COLO668 (cell line): ENCODE measurements around the gene WDR5B.
"Not testable (repeated sequence)": the region's sequence is repeated elsewhere in the genome, so short reads cannot be mapped to it uniquely, and the experiment has no call there.

Experiments used
- DNase-seq: peaks from one replicate; lab custom pipeline; 2025; ENCODE audit not compliant: unreplicated experiment; lab: John Stamatoyannopoulos, UW

The WDR5B gene

DNA sequence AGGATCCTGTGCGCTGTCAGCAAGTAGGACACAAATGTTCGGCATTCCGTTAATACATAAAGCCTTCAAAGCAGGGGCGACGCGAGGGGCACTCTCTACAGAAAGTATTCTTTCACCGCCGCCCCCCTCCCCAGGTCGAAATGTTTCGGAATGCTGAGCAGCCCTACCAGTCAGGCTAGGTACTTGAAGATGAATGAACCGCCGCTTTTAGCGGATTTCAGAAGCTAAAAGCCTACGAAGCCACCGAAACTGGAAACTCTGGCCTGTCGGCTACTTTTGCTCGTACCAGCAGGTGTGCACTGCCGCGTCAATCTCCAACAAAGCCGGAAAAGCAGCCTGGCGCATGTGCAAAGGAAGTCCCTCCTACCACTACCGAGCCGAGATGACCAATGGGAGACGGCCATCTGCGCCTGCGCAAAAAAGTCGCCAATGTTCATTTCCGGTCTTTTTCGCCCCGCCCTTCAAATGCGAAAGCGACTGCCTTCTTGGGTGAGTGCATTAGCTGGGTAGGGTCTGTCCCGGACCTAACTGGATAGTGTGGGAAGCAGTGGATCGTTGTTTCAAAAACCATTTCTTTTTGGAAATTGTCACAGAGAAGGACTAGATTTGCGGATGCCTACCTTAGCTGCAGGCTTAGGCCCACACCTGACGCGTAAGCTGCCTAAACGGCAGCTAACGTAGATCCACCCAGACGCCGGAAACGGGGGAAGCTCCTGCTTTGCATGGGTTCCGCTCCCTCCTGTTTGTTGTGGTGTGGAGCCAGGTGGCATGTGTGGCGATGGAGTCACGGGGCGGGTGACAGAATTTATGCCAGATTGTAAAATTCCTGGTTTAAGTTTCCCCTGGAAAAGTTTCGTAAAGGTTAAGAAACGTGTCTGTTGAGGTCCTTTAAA, at the start of gene WDR5B:
WDR5B (minus strand) TSS at position 301 of the 893 bp plus-strand sequence. CDS start 534 bp downstream, outside the sequence.
- DNase-seq: no peak

DNA sequence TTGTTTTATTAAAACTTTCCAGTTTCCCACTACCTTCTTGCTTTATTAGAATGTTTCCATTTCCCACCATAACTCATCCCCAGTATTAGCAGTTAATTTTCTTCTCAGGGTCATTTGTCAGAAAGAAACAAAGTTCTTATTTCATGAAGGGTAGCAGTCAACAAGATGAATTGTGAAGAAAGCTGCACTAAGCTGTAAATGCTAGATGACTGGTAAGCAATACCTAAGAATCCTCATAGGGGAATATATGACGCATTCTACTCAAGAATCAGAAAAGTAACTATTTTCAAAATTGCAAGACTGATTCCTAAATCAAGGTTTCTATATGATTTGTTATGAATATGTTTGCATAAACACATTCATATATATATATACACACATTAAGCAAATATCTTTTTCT, 48.8 kb upstream of the WDR5B start:
- no peak for DNase-seq

GRCh38 chr3:122462406-122462805, 46.5 kb upstream of the WDR5B start:
- no peak for DNase-seq

DNA sequence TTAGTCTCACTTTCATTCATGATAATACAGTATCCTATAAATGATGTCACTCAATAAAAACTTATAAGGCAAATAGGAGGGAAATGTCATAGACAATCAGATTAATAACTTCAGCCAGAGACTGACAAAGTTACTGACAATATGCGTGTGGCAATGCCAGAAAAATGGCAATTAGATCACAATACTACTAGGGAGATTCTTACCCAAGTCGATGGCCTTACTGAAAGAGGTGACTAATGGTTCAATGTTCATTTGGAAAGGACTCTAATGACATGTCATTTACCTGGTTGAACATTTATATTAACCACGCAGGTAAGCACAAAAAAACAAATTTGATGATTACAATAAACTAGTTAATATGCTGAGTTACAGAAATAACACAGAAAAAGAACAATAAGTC, 45.9 kb upstream of the WDR5B start:
- no peak for DNase-seq

DNA sequence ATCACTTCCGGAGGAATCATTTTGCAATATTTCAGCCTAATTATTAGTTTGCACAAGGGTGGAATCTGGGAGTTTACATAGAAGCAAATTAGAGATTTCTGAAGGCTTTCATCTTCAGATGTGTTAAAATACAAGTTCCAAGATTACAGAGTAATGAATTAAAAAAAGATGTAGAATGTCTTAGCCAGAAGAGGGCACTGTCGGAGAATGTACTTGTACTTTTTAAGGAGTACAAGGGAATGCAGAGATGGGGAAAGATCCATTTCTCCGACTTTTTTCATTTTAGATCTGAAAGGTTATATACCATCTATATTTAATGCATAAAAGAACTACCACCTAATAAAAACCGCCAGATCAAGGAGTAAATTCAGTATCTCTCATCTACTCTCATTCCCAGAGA, 43.1 kb upstream of the WDR5B start:
- no peak for DNase-seq

DNA sequence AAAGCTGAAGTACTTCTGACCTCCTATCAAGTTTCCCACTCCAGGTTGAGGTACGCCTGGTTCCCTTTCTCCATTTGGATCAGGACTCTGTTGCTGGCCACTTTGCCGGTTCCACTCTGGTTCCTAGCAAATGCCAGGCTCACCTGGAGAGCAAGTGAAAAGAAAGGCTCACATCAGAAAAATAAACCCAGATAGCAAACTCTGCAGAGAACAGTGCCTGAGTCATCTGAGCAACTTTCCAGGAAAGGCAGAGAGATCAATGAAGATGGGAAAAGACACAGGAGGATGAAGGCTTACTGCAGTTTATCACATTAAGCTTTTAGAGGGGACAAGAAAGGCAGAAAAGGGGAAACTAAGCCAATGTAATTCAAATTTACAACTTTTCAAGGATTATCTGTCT, 41.8 kb upstream of the WDR5B start:
- DNase-seq: no peak

DNA sequence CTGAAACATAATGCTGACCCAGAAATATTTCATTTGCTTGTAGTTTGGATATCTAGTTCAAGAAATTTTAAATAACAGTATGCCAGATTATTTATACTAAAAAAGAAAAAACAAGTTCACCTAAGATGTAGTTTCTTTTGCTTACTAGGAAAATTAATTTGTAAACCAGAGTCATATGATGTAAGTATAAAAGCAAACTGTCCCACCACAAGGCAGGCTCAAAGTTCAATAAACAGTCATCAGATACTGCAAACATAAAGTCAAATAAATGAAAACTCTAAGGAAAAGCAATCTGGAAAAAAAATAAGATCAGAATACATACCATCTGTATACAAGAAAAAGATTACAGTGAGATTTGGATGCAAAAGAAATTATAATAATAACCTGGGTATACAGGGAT, 40.2 kb upstream of the WDR5B start:
- DNase-seq: no peak

GRCh38 chr3:122451371-122451770, 35.5 kb upstream of the WDR5B start:
- DNase-seq: no peak

DNA sequence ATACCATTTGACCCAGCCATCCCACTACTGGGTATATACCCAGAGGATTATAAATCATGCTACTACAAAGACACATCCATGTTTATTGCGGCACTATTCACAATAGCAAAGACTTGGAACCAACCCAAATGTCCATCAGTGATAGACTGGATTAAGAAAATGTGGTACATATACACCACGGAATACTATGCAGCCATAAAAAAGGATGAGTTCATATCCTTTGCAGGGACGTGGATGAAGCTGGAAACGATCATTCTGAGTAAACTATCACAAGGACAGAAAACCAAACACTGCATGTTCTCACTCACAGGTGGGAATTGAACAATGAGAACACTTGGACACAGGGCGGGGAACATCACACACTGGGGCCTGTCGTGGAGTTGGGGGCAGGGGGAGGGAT, 32.4 kb upstream of the WDR5B start:
- not testable (repeated sequence) for DNase-seq

DNA sequence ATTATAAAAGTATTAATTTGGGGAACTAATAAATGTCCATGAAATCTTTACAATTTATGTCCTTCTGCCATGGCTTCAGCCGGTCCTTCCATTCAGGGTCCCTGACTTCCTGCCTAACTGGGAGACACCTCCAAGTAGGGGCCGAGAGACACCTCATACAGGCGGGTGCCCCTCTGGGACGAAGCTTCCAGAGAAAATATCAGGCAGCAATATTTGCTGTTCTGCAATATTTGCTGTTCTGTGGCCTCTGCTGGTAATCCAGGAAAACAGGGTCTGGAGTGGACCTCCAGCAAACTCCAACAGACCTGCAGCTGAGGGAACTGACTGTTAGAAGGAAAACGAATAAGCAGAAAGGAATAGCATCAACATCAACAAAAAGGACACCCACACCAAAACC, 28.6 kb upstream of the WDR5B start:
- not testable (repeated sequence) for DNase-seq

DNA sequence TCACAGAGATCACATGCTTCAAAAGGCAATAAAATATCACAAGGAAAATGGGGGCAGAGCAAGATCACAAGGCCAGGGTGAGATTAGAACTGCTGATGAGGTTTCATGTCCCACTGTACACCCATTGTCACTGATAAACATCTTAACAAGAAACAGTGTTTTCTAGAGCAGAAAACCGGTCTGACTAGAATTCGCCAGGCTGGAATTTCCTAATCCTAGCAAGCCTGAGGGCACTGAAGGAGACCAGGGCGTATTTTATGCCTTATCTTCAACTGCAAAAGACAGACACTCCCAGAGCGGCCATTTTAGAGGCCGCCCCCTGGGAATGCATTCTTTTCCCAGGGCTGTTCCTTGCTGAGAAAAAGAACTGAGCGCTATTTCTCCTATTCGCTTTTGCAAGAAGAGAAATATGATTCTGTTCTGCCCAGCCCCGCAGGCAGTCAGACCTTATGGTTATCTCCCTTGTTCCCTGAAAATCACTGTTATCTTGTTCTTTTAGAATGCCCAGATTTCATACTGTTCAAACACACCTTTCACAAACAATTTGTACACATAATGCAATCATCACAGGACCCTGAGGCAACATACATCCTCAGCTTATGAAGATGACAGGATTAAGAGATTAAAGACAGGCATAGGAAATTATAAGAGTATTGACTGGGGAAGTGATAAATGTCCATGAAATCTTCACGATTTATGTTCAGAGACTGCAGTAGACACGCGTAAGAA, 28.1 kb upstream of the WDR5B start:
- DNase-seq: not testable (repeated sequence)

- no peak for DNase-seq
These were observed 27.2 kb upstream of the WDR5B start for GRCh38 chr3:122443090-122443489.

GRCh38 chr3:122435950-122436349, 20.1 kb upstream of the WDR5B start:
- no peak for DNase-seq

DNA sequence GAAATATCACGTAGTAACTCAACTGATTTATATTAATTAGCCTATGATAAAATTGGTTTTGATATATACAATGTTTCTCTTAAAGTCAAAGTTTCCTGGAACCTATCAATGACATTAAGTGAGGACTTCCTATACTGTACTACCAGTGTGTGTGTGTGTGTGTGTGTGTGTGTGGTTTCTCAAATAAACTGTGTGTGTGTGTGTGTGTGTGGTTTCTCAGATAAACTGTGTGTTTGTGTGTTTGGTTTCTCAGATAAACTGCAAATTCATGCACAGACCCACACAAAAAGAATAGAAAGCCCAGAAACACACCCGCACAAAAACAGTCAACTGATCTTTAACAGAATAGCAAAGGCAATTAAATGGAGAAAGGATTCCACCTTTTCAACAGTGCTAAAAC, 14.5 kb upstream of the WDR5B start:
- DNase-seq: no peak

DNA sequence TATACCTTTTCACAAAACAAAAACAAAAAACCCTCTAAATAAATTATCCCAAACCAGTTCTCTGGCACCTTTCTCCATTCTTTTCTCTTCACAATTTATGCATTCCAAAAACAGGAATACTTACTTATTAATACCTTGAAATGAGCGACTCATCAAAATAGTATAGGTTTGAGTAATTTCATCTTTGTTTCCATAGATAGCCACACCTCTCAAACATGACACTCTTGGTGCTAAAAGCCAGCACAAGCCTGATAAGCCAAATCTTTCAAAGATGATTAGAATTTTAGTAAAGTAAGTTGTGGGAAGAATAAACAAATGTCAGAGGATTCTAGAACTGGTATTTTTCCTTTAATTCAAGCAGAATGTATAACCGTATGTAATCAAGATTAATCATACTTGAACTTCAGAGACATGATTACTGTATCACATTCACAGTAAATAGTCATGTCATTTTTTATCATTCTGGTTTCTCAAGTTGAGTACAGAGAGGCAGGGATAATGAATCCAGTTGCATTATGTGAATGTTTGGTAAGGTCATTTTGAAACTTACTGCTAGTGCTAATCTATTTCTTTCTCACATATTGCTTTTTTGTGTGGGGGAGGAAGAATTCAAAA, 12.1 kb upstream of the WDR5B start:
- no peak for DNase-seq

- no peak for DNase-seq
These were observed 6.0 kb upstream of the WDR5B start for GRCh38 chr3:122421836-122422235.

DNA sequence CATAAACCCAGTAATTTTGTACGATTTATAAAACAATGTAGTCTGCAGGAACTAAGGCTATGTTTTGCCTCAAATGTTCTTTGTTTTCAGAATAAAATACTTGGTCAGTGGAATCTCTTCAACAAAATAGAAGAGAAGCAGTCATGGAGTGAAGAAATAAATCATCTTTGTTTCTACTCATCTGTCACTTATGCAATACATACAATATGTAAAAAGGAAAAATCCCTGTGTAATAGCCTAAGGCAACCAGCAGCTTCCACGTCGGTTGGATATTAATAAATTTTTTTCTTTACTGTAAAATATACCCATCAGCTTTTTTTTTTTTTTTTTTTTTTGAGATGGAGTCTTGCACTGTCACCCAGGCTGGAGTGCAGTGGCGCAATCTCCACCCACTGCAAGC, 5.2 kb upstream of the WDR5B start:
- DNase-seq: no peak

DNA sequence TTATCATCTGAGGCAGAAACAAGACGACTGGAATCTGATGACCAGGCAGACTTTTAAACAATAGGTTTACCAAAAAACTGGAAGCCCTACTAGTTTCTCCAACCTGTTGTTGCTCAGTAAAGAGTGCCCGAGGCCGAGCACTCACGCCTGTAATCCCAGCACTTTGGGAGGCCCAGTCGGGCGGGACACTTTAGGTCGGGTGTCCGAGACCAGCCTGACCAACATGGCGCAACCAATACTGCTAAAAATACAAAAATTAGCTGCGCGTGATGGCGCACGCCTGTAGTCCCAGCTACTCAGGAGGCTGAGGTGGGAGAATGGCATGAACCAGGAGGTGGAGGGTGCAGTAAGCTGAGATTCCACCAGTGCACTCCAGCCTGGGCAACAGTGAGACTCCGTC, 1.1 kb upstream of the WDR5B start:
- no peak for DNase-seq

DNA sequence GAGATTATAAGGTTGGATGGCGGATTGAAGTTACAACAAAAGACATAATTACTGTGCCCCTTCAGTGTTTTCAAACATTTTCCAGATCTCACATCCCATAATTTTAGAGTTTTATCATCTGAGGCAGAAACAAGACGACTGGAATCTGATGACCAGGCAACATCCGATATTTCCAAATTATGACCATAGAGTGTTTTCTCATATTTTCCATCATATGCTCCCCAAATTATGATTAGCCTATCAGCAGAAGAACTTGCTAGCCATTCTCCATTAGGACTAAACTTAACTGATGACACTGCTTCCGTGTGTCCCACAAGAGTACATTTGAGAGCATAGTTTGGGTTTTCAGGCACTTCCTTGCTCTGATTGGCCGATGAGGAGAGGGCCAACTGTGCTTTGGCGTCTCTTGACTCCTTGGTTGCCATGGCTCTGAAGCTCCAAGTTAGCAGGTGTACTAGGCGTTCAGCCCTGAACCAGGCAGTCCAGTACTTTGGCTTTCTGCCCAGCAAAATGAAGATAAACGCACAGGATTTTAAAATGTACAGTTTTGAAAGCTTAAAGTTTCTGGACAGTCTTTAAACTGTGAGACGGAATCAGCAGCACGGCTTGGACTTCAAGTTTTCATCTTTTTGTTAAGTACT, 638 bp downstream of the WDR5B start:
- DNase-seq: no peak

GRCh38 chr3:122414391-122414790, 1.5 kb downstream of the WDR5B start:
- DNase-seq: no peak

DNA sequence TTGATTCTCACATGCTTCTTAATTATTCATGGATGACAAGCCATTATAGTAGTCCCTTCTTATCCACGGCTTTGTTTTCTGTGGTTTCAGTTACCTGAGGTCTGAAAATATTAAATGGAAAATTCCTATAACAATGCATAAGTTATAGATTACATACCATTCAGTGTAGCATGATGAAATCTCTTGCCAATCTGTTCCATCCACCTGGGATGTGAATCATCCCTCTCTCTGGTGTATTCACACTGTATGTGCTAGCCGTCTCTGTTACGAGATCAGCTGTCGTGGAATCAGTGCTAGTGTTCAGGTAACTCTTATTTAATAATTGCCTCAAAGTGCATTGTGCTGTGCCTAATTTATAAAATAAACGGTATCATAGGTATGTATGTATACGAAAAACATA, 5.2 kb downstream of the WDR5B start:
- DNase-seq: no peak
